GM21423 (cell line): ENCODE data around the gene DNAH8.

Experiments
- ATAC-seq: cut with Tn5 transposase; IDR thresholded peaks from one replicate; pipeline ENCODE4 v1.9.1; 2021; ENCODE audit warnings: mild to moderate bottlenecking, moderate library complexity; ENCODE audit not compliant: unreplicated experiment

DNAH8 gene

DNA sequence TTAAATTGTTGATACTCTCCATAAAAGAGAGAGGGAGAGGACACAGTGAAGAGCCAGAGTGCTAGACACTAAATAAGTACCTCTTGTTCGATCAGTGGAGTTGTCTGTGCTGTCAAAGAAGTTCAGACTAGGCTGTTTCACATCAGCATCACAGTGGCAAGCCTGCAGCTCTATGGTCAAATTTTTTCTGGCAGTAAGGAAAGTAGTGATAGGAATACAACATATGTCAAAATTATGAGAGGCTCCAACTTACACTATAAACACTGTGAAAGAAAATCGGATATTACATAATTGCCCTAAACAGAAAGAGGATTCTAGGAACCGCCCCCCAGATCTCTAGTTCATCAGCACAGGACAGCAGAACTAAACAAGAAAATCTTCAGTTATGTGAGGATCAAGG lies 23.1 kb downstream of the DNAH8 start:
- no peak for ATAC-seq

DNA sequence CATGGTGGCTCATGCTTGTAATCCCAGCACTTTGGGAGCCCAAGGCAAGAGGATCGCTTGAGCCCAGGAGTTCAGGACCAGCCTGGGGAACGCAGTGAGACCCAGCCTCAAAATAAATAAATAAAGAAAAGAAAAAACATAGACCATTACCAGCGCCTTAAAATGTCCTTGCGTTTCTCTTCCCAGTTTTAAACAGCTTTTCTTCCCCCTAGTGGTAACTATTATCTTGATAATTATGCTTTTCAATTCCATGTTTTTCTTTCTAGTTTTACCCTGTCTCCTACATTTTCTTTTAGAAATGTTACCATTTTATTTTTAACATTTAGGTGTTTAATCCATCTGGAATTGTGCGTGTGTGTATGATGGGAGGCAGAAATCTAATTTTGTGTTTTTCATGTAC lies 24.4 kb downstream of the DNAH8 start:
- no peak for ATAC-seq

DNA sequence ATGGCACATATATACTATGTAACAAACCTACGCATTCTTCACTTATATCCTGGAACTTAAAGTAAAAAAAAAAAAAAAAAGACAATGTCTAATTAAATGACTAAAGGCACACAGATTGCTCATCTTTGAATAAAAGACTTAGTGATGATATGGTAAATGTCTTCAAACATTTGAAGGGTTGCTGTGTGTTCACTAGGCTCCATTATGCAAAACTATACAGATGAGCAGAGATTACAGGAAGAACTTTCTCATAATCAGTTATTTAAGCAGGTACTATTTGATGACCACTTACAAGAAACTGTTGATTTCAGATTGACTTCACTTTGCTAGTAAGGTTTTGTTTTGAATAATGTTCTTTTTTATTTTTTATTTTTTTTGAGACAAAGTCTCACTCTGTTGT lies 34.4 kb downstream of the DNAH8 start:
- ATAC-seq, result no peak

DNA sequence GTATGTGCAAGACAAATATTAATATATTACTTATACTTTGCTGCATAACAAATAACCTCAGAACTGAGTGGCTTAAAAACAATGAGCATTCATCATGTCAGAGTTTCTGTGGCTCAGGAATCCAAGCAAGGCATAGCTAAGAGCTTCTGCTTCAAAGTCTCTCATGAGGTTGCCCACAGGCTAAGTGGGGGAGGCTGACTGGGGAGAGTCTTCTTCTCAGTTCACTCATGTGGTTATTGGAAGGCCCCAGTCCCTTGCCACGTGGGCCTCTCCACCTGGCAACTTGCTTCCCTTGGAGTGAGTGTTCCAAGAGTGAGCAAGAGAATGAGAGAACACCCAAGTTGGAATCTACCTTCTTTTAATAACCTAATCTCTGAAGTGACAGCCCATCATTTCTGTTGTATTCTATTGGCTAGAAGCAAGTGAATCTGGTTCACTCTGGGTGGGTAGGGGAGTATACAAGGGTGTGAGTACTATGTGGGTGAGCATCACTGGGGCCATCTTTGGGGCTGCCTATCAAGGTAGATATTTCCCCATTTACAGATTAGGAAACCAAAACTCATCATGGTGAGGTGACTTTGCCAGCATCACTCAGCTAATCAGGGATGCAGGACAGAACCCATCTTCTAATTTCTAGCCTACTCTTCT lies 36.0 kb downstream of the DNAH8 start:
- no peak for ATAC-seq

DNA sequence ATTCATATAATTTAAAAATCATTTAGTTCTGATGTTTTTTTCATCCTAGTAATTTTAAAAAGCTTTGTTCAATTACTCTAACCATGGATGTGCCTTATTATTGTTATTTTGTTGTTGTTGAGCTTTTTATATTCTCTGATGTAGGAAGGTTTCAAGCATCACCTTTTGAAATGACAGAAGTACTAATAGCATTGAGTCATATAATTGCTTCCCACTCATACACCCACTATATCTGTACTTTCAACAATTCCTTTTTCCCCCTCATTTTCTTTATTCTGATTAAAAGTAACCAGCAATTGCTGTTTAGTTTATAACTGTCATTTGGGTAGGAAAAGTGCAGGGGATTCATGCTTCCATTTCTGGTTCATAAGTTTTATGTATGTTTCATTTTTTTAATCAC lies 38.6 kb downstream of the DNAH8 start:
- ATAC-seq, result no peak

DNA sequence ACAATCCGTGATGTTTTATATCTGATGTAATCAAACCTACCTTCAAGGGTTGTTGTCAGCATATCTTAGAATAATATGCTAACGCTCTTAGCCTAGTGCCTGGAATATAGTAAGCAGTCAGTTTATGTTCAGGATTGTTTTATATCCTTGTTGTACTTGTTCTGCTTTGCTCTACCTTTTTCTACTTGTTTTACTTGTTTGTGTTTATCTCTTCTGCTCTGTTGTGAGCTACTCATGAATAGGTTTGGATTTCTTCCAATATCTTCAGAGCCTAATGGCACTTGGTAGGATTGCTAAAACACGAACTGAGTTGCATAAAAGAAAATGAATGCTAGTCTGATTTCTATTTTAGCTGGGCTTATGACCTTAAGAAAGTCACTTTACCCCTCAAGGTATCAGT lies 40.1 kb downstream of the DNAH8 start:
- ATAC-seq, result no peak

DNA sequence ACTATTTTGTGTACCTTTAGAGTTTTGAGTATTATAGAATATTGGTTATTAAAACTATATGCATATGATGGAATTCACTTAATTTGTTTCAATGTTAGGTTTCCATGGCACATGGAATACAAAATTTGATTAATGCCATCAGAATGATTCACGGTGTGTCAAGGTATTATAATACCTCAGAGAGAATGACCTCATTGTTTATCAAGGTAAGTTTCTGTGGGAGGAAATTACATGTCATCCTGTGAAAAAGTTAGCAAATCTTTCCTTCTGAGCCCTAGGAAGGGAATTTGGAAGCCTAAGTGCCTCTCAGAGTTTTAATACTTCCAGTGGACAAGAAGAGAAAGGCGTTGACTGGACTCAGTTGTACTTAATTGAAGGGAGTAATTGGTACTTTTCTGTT lies 40.8 kb downstream of the DNAH8 start:
- ATAC-seq, result no peak

DNA sequence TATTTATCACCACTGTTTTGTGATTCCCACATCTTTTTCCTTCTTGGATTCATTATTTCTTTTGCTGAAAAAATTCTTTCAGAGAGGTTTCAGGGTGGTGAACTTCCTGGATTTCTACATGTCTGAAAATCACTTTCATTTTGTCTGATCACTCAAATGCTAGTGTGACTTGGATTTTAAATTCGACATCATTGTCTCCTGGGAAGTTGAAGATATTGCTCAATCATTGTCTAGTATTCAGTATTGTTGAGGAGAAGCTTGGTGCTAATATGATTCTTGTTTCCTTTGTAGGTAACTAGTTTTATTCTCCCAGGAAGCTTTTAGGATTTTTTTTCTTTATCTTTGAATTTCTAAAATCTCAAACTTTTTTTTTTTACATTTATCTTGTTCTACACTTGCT lies 45.0 kb downstream of the DNAH8 start:
- no peak for ATAC-seq

DNA sequence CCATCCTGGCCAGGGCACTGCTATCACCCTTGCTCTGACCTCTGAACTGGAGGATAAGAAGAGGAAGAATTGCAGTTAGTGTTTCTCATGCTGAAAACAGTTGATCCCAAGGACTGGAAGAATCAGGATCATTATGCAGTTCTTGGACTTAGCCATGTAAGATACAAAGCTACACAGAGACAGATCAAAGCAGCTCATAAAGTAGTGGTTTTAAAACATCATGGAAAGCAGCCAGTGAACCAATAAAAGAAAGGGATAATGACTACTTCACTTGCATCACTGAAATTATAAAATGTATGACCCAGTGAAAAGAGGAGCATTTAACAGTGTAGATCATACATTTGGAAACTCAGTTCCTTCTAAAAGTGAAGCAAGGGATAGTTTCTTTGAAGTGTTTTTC lies 47.7 kb downstream of the DNAH8 start:
- no peak for ATAC-seq

DNA sequence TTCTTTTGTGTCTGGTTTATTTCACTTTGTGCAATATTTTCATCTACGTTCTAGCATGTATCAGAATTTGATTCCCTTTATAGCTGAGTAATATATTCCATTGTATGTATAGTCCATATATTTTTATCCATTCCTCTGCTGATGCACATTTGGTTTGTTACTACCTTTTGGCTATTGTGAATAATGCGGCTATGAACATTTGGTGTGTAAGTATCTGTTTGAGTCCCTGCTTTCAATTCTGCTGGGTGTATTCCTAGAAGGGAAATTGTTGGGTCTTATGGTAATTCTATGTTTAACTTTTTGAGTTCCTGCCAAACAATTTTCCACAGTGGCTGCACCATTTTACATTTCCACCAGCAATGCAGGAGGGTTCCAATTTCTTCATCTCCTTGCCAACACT lies 52.4 kb downstream of the DNAH8 start:
- ATAC-seq, result no peak

DNA sequence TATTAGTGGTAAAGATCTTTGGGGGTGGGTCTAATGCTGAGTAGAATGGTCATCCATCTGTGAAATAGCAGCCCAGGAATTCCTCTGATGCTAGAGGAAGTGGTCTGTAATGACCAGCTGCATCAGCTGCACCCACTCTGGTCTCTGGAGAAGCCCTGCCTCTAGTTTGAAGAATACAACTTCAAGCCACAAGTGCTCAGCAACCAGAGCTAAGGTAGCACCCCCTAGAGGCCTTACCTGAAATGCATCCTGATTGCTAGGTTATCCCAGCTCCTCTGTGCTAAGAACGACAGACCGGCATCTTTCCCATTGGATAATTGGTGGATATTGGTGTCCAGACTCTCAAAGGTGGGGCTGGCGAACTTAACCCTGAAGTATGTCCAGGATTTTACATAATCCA lies 58.2 kb downstream of the DNAH8 start:
- no peak for ATAC-seq

DNA sequence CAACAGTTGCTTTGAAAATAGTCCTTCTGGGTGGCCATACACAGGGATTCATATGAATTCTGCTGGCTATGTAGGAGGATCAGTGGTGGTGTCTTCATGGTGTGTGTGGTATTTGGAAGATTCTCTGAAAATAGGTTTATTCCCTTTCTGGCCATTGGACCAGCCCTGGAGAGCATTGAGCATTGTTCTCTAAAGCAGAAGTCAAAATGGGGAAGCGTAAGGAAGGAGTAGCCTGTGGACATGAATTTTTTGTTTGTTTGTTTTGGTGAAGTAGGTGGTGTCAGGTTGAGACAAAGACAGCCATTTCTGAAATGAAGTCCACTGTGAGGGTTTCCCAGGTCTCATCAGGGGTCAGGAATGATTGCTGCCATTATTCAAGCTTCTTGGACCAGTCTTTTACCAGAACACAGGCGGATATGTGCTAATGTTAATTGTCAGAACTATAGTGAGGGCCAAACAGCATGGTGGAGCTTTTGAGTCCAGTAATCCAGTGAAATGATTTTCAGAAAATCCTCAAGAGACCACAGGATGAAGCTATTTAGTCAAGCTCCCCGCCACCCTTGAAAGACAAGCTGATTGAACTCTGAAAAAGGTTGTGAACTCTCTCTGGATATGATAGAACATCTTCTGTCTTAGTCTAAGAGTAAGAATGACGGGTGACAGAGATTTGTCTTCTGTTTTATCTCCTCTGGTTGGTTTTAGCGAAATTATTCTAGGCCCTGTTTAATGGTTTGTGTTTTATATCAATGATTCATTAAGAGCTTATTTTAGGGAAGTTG lies 60.0 kb downstream of the DNAH8 start:
- ATAC-seq, result no peak

DNA sequence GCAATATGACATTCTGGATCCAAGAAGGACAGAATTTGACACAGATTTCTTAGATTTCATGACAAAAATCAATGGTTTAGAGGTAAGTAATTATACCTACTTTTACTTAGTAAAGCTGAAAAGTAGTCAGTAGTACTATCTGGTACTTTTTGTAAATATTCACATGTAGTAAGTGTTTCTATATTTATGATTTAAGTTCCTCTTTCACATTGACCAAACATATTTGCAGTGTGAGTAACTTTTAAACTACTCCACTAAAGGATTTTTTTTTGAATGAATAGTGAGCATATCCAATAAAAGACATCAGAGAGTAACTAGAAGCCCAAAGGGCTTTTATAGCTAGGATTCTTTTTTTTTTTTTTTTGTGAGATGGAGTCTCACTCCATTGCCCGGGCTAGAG lies 60.8 kb downstream of the DNAH8 start:
- no peak for ATAC-seq

DNA sequence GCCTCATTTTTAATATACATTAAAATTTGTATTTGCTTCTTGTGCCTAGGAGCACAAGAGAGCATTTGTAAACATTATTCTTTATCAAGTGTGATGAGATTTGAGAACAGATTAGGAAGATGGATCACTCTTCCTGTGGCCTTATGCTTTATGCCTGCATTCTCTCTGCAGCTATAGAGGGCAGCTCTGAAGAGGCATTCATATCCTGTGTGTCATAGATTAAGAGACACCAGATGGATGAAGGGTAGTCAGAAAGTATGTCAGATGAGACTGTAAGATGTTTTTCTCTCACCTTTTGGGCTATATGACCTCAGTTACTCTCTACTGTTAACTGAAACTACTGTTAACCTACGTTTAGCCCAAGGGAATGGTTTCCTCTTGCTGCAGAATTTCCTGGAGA lies 61.4 kb downstream of the DNAH8 start:
- no peak for ATAC-seq

DNA sequence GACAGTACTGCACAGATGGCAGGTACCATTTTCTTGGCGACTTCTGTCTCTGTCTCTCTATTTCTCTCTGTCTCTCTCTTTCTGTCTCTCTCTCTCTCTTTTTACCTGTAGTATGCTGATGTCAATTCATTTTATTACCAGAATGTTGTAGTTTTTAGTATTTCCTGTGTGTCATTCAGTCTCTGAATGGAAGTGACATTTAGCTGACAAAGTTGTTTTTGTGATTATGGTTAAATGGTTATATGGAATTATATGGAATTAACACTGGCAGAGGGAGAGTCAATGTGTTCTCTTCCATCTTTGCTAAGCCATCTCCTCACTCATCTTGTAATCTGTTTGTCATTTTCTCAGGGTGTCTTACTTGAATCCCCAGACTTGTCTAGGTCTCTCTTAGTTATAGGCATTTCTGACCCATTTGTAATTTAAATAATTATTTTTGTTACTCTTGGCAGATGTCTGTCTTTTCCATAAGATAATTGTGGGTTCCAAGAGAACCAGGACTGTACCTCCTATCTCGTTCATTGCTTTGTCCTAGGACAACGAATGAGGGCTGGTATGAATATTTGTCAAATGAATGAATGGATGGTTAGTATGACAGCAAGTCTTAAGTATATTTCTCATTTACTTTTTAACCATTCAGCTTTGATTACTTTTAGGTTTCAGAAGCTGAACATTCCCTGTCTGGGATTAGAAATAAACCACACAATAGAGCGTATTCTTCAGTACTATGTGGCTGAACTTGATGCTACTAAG lies 64.4 kb downstream of the DNAH8 start:
- ATAC-seq, result no peak

DNA sequence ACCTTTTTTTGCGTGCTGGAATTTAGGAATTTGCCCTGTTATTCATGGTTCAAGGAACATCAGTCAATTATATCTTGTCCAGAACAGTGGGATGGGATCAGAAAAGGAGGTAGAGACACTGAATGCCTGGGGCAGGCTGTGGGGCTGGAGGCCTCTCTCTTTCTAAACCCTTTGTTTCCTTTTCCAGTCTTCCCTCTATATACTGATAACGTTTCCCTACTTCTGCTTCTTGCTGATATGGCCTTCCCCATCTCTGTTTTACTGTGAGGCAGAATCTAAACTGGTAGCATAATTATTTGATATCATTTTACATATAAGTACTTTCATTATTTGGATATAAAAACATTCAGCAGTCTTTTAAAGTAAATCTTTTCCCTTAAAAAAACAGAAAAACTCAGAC lies 67.5 kb downstream of the DNAH8 start:
- ATAC-seq, result no peak

DNA sequence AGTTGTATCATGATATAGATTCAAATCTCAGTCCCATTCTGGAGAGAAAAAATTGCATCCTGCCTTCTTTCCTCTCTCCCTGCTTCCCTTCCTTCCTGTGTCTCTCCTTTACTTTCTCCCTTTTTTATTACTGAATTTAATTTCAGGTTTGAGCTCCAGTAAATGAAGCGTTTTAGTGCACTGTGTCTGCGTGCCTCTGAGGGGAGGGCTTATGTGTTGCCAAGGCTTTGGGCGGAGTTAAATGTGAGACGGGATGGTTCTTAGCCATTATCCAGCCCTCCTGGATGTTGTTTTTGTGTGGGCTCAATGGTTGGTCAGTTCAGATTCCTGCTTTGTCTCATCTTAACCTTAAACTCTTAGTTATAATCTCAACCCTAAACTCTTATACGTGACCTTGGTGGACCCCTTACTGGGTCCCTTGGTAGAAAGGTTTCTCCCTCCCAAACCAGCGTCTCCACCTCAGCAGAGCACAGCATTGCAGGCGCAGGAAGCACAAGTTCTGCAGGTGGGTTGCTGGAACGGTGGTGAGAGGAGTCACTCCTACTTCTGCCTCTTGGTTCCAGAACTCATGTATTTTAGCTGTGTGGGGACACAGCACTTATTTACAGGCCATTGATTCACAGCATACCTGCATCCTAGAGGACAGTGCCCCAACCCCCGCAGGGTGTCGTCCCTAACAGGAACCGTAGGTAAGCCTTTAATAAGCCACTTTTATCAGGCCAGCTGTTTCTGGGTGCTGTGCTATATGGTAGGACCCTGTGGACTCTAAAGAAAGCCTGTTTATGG lies 68.5 kb downstream of the DNAH8 start:
- ATAC-seq, result no peak

DNA sequence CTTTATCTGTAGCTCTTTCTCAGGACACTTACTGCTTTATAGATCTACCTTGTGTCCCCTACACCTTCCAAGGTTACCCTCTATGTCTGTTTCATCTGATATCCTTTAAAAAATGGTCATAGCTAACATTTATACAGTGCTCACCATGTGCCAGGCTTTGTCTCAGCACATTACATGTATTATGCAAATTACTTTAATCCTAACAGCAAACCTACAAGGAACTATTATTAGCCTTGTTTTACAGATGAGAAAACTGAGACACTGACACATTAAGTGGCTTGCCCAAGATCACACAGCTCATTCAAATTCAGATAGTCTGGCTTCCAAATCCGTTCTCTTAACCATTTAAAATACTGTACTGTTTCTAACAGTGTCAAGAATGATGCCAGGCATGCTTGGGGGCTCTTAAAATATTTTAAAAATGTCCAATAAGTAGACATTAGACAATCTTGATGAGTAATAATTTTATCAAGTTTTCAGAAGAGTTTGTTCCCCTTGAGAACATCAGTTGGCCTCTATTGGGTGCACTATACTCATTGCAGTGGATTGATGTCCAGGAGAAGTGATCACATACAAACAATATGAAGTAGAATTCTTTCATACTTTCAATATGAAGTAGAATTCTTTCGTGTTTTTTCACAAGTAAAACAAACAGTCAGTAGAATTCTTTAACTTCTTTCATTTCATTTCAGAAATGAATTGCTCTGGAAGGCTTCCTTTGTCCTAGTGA lies 69.6 kb downstream of the DNAH8 start:
- no peak for ATAC-seq

DNA sequence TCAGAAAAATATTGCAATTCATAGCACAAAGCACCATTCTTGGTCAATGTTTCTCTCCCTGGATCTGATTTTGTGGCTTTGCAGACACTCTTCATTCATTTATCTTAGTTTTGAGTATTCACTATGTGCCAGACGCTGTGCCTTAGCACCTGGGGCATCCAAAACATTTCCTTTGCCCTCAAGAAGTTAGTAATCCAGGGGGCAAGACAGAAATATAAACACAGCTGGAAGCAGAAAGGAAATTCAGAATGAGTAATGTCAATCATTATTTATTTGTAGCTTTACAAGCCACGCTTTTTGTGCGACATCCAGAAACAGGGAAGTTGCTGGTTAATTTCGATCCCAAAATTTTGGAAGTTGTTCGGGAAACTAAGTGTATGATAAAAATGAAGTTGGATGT lies 71.4 kb downstream of the DNAH8 start:
- no peak for ATAC-seq

DNA sequence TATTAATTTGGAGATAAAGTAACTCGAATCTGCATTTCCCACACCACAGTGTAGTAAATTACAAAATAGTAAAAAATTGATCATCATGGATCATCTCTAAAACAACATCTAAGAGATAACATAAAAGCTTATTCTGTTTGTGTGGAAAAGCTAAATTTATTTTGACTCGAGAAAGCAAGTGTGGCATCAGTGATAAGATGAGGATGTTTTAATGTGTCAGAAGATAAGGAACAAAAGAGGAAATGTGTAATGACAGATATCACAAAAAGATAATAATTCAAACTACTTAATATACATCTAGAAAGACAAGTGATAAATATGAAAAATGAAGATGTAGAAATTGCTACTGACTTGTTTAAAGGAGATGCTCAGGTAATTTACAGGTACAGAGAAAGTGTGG lies 74.1 kb downstream of the DNAH8 start:
- no peak for ATAC-seq

DNA sequence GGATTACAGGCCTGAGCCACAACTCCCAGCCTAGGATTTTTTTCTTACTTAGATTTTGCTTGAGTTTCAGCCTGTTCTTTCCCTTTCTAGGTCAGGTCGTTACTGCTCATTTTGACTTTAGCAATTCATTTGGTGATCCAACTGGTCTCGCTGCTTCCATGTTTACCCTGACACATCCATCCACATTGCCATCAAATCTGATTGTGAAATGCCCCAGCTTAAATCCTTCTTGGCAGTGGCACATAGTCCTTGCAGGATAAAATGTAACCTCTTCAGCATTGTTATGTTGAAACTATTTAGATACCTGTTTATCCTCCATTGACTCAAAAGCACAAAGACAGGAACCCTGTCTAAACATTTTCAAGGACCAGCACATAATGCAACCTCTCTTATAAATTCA lies 77.2 kb downstream of the DNAH8 start:
- no peak for ATAC-seq
